Astrocyte of the cerebellum (primary cell): ENCODE measurements around the gene IBA57.

Experiments
- DNase-seq: peaks from one replicate; pipeline ENCODE4 v3.0.0-alpha.2; 2011; ENCODE audit warnings: low read depth
- H3K4me3 ChIP-seq: 2 replicates; pipeline ENCODE4 v1.5.1; 2011; ENCODE audit warnings: mild to moderate bottlenecking, low read depth, low read length, moderate library complexity
- in situ Hi-C: cut with HindIII; loops from 2 replicates; pipeline ENCODE4 v1.10.0; 2017; ENCODE audit warnings: low sequenced_read_pairs
- TF ChIP-seq, protein P1 (sequence below): IDR thresholded peaks from 2 replicates; pipeline ENCODE4 v1.5.1; 2012; ENCODE audit warnings: low read length, low read depth, moderate library complexity, mild to moderate bottlenecking; ENCODE audit errors: missing control alignments

Gene IBA57

DNA sequence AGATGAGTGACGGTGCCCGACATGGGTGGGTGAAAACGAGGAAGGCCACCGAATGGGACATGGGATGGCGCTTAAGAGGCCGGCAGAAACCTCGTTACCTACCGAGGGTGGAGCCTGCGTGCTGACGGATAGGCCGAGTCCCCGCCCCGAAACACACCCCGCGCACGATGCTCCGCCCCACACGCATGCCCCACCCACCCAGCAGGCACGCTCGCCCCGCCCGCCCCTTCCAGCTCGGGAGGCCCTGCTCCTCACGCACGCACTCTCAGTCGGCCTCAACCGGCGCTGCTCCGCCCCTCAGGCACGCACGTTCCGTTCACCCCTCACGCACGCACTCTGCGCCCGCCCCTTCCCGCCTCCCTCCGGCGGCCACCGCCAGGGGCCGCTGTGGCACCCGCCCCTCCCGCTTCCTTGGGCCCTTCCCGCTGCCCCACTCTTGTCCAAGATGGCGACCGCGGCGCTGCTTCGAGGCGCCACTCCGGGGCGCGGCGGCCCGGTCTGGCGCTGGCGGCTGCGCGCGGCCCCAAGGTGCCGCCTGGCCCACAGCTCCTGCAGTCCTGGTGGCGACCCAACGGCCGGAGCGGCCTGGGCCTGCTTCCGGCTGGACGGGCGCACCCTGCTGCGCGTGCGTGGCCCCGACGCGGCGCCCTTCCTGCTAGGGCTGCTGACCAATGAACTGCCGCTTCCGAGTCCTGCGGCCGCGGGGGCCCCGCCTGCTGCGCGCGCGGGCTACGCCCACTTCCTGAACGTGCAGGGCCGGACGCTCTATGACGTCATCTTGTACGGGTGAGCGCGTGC, at the start of gene IBA57:
Gene IBA57 (plus strand): TSS at position 433 of the 798 bp plus-strand sequence. CDS start 13 bp downstream, at position 446.
- in situ Hi-C loops = loop anchor here (5.0 kb wide), 1 partner anchor 302 kb away; no protein-coding TSS in a partner anchor
- DNase-seq = peak; percentile 95
- TF ChIP-seq, protein P1, sequence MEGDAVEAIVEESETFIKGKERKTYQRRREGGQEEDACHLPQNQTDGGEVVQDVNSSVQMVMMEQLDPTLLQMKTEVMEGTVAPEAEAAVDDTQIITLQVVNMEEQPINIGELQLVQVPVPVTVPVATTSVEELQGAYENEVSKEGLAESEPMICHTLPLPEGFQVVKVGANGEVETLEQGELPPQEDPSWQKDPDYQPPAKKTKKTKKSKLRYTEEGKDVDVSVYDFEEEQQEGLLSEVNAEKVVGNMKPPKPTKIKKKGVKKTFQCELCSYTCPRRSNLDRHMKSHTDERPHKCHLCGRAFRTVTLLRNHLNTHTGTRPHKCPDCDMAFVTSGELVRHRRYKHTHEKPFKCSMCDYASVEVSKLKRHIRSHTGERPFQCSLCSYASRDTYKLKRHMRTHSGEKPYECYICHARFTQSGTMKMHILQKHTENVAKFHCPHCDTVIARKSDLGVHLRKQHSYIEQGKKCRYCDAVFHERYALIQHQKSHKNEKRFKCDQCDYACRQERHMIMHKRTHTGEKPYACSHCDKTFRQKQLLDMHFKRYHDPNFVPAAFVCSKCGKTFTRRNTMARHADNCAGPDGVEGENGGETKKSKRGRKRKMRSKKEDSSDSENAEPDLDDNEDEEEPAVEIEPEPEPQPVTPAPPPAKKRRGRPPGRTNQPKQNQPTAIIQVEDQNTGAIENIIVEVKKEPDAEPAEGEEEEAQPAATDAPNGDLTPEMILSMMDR = peak; percentile 79
- peak within 1 kb of the TSS; percentile 72 for H3K4me3 ChIP-seq

DNA sequence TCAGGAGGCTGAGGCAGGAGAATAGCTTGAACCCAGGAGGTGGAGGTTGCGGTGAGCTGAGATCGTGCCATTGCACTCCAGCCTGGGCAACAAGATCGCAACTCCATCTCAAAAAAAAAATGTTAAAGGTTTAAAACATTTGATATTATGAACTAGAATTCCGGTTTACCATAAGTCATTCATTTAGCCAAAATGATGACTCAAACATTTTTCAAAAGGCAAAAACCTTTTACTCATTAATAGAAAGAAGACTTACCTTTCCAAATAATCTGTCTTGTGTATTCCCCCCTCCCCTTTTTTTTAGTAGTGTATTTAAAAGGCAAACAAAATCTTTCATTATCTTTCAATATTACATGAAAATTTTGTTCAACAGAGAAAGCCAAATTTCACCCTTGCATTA, 48.3 kb upstream of the IBA57 start:
- TF ChIP-seq, protein P1 = no peak
- no peak for DNase-seq
- in situ Hi-C loops = no loop called here
- no peak overlapping the region for H3K4me3 ChIP-seq

DNA sequence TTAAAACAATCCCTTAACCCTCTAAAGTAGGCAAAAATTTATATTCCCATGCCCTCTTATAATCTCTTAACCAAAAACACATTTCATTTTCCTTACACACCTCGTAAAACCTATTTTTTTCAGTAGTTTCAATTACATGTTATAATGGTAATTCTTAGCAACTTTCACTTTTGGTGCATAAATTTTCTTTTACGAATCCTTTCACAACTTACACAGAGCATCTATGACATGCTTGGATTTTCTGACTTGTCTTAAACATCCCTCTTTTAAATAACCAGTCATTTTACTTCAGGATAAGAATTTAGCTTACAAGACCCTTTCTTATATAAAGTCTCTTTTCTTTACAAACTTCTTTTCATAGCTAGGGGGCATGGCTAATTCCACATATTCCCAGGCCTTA, 47.6 kb upstream of the IBA57 start:
- no peak overlapping the region for H3K4me3 ChIP-seq
- DNase-seq = no peak
- TF ChIP-seq, protein P1 = no peak
- in situ Hi-C loops = no loop called here

DNA sequence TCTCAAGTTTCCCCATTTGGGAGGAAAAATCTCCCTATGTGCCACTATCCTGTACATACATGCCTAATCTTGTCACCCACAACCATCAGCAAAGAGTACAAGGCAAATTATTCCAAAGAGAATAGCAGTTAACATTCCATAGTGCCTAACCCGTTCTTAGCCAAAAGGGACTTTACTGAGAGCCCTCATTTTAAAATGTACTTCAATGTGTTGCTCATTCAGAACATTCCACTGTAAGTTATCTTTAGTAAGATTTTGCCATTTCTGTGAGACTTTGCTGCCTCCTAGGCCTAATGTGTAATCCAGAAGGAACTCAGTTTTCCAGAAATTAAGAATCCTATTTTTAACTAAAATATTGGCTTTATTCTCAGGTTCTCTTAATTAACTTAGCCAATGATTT, 45.3 kb upstream of the IBA57 start:
- in situ Hi-C loops = loop anchor here (10.0 kb wide), 1 partner anchor 64 kb away; no protein-coding TSS in a partner anchor
- no peak for DNase-seq
- H3K4me3 ChIP-seq = no peak overlapping the region
- TF ChIP-seq, protein P1 = no peak

DNA sequence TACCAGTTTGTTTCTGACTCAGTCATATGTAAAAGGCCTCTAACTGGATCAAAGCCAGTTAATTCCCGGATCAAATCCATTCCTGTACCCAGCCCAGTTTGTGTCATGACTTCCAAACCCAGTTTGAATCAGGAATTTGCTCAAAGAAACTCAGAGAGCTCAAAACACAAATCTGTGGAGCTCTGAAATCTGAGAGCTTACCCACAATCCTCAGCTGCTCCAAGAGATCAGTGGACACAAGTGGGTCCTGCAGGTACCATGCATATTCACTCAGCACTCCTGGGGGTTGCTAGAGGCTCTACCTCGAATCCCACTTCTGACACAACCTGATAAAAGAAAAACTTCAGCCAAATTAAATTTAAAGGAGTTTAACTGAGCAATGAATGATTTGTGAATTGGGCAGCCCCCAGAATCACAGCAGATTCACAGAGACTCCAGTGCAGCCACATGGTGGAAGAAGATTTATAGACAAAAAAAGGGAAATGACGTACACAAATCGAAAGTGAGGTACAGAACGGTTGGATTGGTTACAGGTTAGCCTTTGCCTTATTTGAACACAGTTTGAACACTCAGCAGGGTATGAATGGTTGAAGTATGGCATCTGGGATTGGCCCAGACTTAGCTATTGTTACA, 44.6 kb upstream of the IBA57 start:
- in situ Hi-C loops = loop anchor here (10.0 kb wide), 1 partner anchor 64 kb away; no protein-coding TSS in a partner anchor

DNA sequence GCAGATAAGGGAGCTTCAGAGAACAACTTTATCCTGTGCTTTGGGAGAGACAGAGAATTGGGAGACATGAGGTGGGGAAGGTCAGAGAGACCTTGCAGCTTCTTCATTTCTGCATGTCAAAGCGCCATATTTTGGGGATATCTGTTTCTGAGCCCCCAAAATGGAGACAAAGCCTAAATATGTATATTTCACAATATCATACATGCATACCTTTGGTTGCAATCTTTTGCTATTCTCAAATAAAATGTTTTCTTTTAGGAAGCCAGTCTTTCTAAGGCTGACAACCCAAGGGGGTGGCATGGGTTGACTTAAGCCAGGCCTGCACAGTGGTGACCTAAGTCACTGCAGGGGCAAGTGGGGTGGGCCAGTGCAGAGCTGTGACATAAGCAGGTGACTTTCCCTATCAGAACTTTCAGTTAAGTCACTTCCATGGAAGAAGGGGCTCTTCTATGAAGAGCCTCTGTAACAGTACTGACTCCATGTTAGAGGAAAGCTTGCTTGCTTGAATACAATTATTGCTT, 42.6 kb upstream of the IBA57 start:
- no peak for DNase-seq
- no peak overlapping the region for H3K4me3 ChIP-seq
- TF ChIP-seq, protein P1 = no peak
- in situ Hi-C loops = loop anchor here (10.0 kb wide), 1 partner anchor 62 kb away; no protein-coding TSS in a partner anchor

More for the DNA sequence above, 44.6 kb upstream of the IBA57 start:
- TF ChIP-seq, protein P1 = no peak
- DNase-seq = no peak
- no peak overlapping the region for H3K4me3 ChIP-seq
